HepG2 (cell line): ENCODE data around the gene CD248. TPM values are rescaled to one million over a fixed set of nuclear protein-coding genes. Genes with fewer than 3 reads are reported as not detected.
A peak's percentile ranks its signal among the peaks of the same experiment; 100 is the strongest.

Experiments
- BRF2 ChIP-seq: sonication (generic); formaldehyde crosslinking; IDR thresholded peaks from 2 replicates; pipeline ENCODE4 v1.8.1; 2022; ENCODE audit warnings: mild to moderate bottlenecking, missing genetic modification reagents
- CREBL2 ChIP-seq: sonication (generic); formaldehyde crosslinking; IDR thresholded peaks from 2 replicates; pipeline ENCODE4 v1.8.1; 2023; ENCODE audit warnings: missing genetic modification reagents, mild to moderate bottlenecking, borderline replicate concordance
- GPBP1L1 ChIP-seq: sonication (generic); formaldehyde crosslinking; IDR thresholded peaks from 2 replicates; pipeline ENCODE4 v1.5.0; 2020; ENCODE audit warnings: mild to moderate bottlenecking, missing genetic modification reagents
- SMARCC2 ChIP-seq: fragments of 450-650 bp; IDR thresholded peaks from 2 replicates; pipeline ENCODE4 v1.6.1; 2017; ENCODE audit warnings: antibody characterized with exemption, mild to moderate bottlenecking
- THYN1 ChIP-seq: sonication (generic); formaldehyde crosslinking; IDR thresholded peaks from 2 replicates; pipeline ENCODE4 v1.8.1; 2023; ENCODE audit warnings: low read depth, mild to moderate bottlenecking, moderate library complexity, missing genetic modification reagents, borderline replicate concordance
- ZNF280D ChIP-seq: sonication (generic); formaldehyde crosslinking; IDR thresholded peaks from 2 replicates; pipeline ENCODE4 v1.5.1; 2020; ENCODE audit warnings: mild to moderate bottlenecking, missing genetic modification reagents
- ZNF644 ChIP-seq: IDR thresholded peaks from 2 replicates; pipeline ENCODE4 v1.6.1; 2016; ENCODE audit warnings: low read depth
- ZSCAN21 ChIP-seq: sonication (generic); formaldehyde crosslinking; IDR thresholded peaks from 2 replicates; pipeline ENCODE4 v1.8.0; 2022; ENCODE audit warnings: mild to moderate bottlenecking, missing genetic modification reagents, moderate library complexity, borderline replicate concordance
- polyA plus RNA-seq, 8 experiments: library from polyadenylated mRNA; depleted of rRNA in 3 of 8; stranded (reverse) in 7 of 8; unstranded in 1 of 8; fragments of >200 nt; fragmentation: Illumina TruSeq in 4 of 8; extraction: Trizol in 4 of 8; gene quantifications; 2 replicates each; pipeline versions ENCODE4 v1.2.1 to v1.2.3, GENCODE V29; 2011 to 2016; ENCODE audit warnings: low read depth in 4 of 8, missing spikeins in 1 of 8, mixed read lengths in 1 of 8; ENCODE audit not compliant: insufficient read depth in 1 of 8
- total RNA-seq, 5 experiments: library from RNA; depleted of rRNA; stranded (reverse); fragments of >200 nt; fragmentation: Illumina TruSeq; extraction: Trizol; gene quantifications; 2 replicates each; pipeline ENCODE4 v1.2.3, GENCODE V29; 2016; ENCODE audit warnings: low read depth in 1 of 5

Gene CD248
- total and polyA plus RNA-seq, 2 of the 13 experiments (the other 11 are each of a cell fraction or from before 2014, with no cell fraction given) = 0.25 to 0.35 TPM

- TF ChIP-seq GPBP1L1 (no peak), THYN1 (CRISPR knock-in tag) (no peak), ZNF280D (CRISPR knock-in tag) (peak; percentile 71; the same call in 1 of the 2 replicates), BRF2 (CRISPR knock-in tag) (no peak), SMARCC2 (no peak), ZNF644 (CRISPR knock-in tag) (no peak), CREBL2 (CRISPR knock-in tag) (no peak), ZSCAN21 (CRISPR knock-in tag) (no peak; the same call in 1 of the 2 replicates)
- TF ChIP-seq, all 625 proteins: peak for 283
Observed at GRCh38 chr11:66336234-66337102, 19.6 kb upstream of the CD248 start, which contains the start of gene RIN1 (continued).
